Heart left ventricle (tissue), 16 donors: Measurements from ENCODE around the gene SEL1L. TPM values are rescaled to one million over a fixed set of nuclear protein-coding genes. Genes with fewer than 3 reads are reported as not detected.

Experiments used
- ATAC-seq, 4 donors: fragments of 200-7000 bp; cut with Tn5 transposase; one replicate each; pipeline ENCODE4 v1.9.1; 2020 to 2022; ENCODE audit warnings: moderate library complexity in 4 of 4, mild to moderate bottlenecking in 3 of 4, moderate number of reproducible peaks in 1 of 4
- DNase-seq, 5 donors: peaks; one replicate each; pipeline ENCODE4 v3.0.0-alpha.2; 2020
- H3K27ac ChIP-seq, 12 donors: fragments of 200-600 bp; sonication (generic) in 4 of 12; one replicate each; pipeline versions ENCODE4 v1.5.0 to v1.8.0; 2016 to 2022; ENCODE audit warnings: mild to moderate bottlenecking in 2 of 12
- H3K27me3 ChIP-seq, 9 donors: fragments of 200-600 bp; sonication (generic) in 2 of 9; one replicate each; pipeline versions ENCODE4 v1.5.1 to v1.8.0; 2016 to 2022; ENCODE audit warnings: mild to moderate bottlenecking in 3 of 9
- H3K36me3 ChIP-seq, 9 donors: fragments of 200-600 bp; sonication (generic) in 2 of 9; one replicate each; pipeline versions ENCODE4 v1.5.0 to v1.8.0; 2018 to 2022; ENCODE audit warnings: mild to moderate bottlenecking in 2 of 9
- H3K4me1 ChIP-seq, 12 donors: fragments of 200-600 bp; sonication (generic) in 4 of 12; one replicate each; pipeline versions ENCODE4 v1.5.0 to v1.8.0; 2016 to 2022; ENCODE audit warnings: mild to moderate bottlenecking in 3 of 12
- H3K4me3 ChIP-seq, 12 donors: fragments of 200-600 bp; sonication (generic) in 4 of 12; one replicate each; pipeline versions ENCODE4 v1.5.0 to v1.8.0; 2017 to 2022; ENCODE audit warnings: mild to moderate bottlenecking in 9 of 12, moderate library complexity in 4 of 12
- H3K9me3 ChIP-seq, 12 donors: fragments of 200-600 bp; sonication (generic) in 4 of 12; one replicate each; pipeline versions ENCODE4 v1.5.0 to v1.8.0; 2016 to 2022; ENCODE audit warnings: mild to moderate bottlenecking in 1 of 12
- POLR2A ChIP-seq, 2 donors: fragments of 450-650 bp; IDR thresholded peaks; one replicate each; pipeline ENCODE4 v1.6.1; 2017; ENCODE audit warnings: antibody characterized with exemption in 2 of 2, mild to moderate bottlenecking in 2 of 2, moderate library complexity in 2 of 2
- WGBS, 4 donors: extraction: QIAGEN DNeasy Blood & Tissue Kit in 2 of 4; methylation state at CpG; one replicate each; pipeline versions ENCODE4 v1.1.5 to v1.1.7; 2013 to 2018; 5-methylcytosine and 5-hydroxymethylcytosine counted together
- intact Hi-C, 10 donors: fragments of 100-400 bp; cut with DNase I; formaldehyde crosslinking; loops; one replicate each; pipeline versions ENCODE4 v1.11.1 to v1.14.2; 2022
- polyA plus RNA-seq, 2 donors: library from polyadenylated mRNA; stranded (reverse); fragments of 200-250 nt; gene quantifications; one replicate each; pipeline ENCODE4 v1.2.3, GENCODE V29; 2013
- total RNA-seq, 9 donors: library from RNA; depleted of rRNA in 2 of 9; stranded (reverse); fragments of >200 nt in 2 of 9; fragmentation: NEBNext Ultra II Directional in 3 of 9; extraction: Animal tissue kit (Norgen Biotek cat#: 25700) in 3 of 9; gene quantifications; one replicate each; pipeline versions ENCODE4 v1.1.0 to v1.2.4, GENCODE V29; 2016 to 2023
- TF ChIP-seq, protein P1 (sequence below), 12 donors: fragments of 200-600 bp; sonication (generic) in 4 of 12; IDR thresholded peaks; one replicate each; pipeline versions ENCODE4 v1.5.0 to v1.8.0; 2018 to 2022; ENCODE audit warnings: antibody characterized with exemption in 12 of 12, mild to moderate bottlenecking in 5 of 12
- donor health status: ischemic (EF 13 %, LVEDD 7.1; RV severe dilation, severe dysfunction).
- donor health status: healthy with polysubstance abuse.
- donor health status: DM: no; HTN: yes; CAD: no.
- donor health status: DM: no; HTN: no; CAD: no.
- donor health status: ischemic (EF 25% LVEDD 6.9; RV normal size, moderate dysfunction).
- donor health status: ischemic (EF 25% LVEDD 5.7; RV mildly dilated, moderate dysfunction).
- donor health status: healthy.
- donor health status: DM: yes; HTN: yes; CAD: no.
- donor health status: ischemic (EF 35%, LVEDD 5.7; RV mildly dilated, moderate dysfunction).
- donor health status: nonischemic (EF 11% LVEDD 7.7; RV severe dilation, severe dysfunction).
- donor health status: DM: yes; HTN: yes; CAD: no.
- donor health status: PGD.
- donor health status: ischemic (EF 29% LVEDD 5.4; RV normal size, mild dysfunction).
- donor health status: nonischemic (EF 23%, LVEDD 6.1; RV moderate dilation, normal function).

SEL1L gene
- total and polyA plus RNA-seq, 11 donors, result 9.4 to 86.5 (median 57.1) TPM

DNA sequence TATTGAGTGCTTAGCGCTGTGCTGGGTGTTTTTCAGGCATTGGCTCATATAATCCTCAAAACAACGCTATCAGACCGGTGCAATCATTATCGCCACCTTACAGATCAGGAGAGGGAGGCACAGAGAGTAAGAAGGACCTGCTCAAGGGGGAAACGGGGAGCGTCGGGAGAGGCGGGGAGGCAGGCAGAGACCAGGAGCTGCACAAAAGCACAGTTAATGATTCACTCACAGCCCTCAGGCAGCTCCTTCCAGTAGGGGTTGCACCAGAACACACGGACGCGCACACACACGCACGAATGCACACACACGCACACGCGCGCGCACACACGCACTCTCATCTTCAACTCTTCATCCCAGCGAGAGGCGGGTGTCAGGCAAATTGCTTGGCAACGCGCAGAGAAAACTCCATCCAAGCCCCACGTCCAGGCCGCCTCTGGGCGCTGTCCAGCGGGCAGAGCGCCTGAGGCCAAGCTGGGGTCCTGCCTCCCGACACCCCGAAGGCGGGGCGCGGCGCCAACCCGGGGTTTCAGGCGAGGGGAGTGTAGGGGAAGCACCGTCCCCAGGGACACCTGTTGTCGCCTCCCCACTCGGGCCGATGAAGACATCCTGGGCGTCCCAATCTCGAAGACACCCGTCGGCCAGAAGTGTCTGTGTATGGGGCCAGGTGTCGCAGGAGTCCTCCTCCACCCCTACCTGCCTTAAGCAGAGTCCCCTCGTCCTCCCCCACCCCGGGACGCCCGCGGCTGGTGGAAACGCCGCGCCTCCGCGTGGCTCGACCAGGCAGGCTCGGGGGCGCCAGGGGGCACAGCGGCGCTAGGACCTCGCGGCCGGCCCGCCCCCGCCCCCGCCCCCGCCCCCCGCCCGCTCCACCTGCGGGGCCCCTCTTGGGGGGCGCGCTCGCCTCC lies 98.0 kb downstream of the SEL1L start:
- Histone ChIP-seq H3K4me1 (peaks cover 0 to 27% (median 12%) of the 10 kb centered on the region in 12 donors), H3K9me3 (no peaks in the 10 kb centered on the region), H3K4me3 (peak overlapping the region; percentile 39 to 74 (median 60)), H3K36me3 (no peaks in the 10 kb centered on the region), H3K27me3 (peaks cover 5 to 75% (median 26%) of the 10 kb centered on the region in 9 donors), H3K27ac (peak overlapping the region in 8 of 12 donors; percentile 1 to 69 (median 46))
- TF ChIP-seq POLR2A (IDR thresholded peaks at IDR 0.05), result no peak
- TF ChIP-seq, protein P1, sequence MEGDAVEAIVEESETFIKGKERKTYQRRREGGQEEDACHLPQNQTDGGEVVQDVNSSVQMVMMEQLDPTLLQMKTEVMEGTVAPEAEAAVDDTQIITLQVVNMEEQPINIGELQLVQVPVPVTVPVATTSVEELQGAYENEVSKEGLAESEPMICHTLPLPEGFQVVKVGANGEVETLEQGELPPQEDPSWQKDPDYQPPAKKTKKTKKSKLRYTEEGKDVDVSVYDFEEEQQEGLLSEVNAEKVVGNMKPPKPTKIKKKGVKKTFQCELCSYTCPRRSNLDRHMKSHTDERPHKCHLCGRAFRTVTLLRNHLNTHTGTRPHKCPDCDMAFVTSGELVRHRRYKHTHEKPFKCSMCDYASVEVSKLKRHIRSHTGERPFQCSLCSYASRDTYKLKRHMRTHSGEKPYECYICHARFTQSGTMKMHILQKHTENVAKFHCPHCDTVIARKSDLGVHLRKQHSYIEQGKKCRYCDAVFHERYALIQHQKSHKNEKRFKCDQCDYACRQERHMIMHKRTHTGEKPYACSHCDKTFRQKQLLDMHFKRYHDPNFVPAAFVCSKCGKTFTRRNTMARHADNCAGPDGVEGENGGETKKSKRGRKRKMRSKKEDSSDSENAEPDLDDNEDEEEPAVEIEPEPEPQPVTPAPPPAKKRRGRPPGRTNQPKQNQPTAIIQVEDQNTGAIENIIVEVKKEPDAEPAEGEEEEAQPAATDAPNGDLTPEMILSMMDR (IDR thresholded peaks at IDR 0.05), result no peak
- intact Hi-C loops, result no loop called here
- peak; percentile 42 to 70 (median 44) for DNase-seq
- 1 to 5% (median 2%) methylated on average over 8 to 73 of the region's 73 CpGs for WGBS, 4 donors
- peak in 3 of 4 donors; percentile 43 to 59 (median 52) for ATAC-seq

DNA sequence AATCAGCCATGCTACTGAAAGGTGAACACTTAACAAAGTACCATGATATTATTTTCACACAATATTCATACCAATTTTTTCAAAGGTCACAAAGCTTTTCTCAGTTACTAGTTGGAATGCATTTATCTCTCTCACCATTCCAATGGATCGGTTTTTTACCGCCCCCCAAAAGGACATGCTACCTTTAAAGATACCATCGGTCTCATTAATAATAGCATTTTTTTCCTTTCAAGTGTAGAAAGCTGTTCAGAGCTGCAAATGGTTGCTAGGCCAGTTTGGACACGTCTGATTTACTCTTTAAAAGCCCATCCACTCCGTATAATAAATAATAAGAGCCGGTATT lies 98.6 kb downstream of the SEL1L start:
- WGBS, 4 donors, result 8 to 15% (median 10%) methylated on average over 6 of the region's 6 CpGs
- DNase-seq (no peak), ATAC-seq (no peak)
- H3K27me3 ChIP-seq, result peaks cover 5 to 74% (median 26%) of the 10 kb centered on the region in 9 donors
- TF ChIP-seq, protein P1 (IDR thresholded peaks at IDR 0.05), result no peak
- TF ChIP-seq POLR2A (IDR thresholded peaks at IDR 0.05), result no peak
- intact Hi-C loops, result no loop called here
- no peaks in the 10 kb centered on the region for H3K9me3 ChIP-seq
- H3K4me1 ChIP-seq, result peaks cover 0 to 33% (median 12%) of the 10 kb centered on the region in 12 donors
- H3K27ac ChIP-seq, result peak overlapping the region in 3 of 12 donors; percentile 43 to 69 (median 67)
- H3K36me3 ChIP-seq, result no peaks in the 10 kb centered on the region
- H3K4me3 ChIP-seq, result peak overlapping the region in 10 of 12 donors; percentile 44 to 74 (median 61)

DNA sequence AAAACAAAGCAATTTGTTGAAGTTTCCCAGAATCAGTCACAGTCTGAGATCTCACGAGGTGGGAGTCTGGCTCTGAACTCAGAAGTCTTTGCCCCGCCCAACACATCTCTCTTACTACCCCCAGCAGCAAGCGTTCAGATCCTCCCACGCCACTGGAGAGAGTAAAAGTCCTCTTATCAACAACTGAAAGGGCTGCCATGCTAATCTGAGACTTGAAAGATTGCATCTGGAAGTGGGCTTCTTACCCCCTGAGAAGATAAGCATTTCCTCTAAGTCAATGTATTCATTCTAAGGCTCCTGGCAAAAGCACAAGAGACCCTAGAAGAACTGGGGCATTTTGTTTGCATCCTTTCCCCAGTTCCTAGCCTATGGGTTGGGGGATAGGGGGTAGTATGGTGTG lies 99.4 kb downstream of the SEL1L start:
- intact Hi-C loops, result no loop called here
- no peak for DNase-seq
- peak overlapping the region in 1 of 12 donors; percentile 62 for H3K4me3 ChIP-seq
- no peaks in the 10 kb centered on the region for H3K9me3 ChIP-seq
- H3K36me3 ChIP-seq, result no peaks in the 10 kb centered on the region
- TF ChIP-seq, protein P1 (IDR thresholded peaks at IDR 0.05), result no peak
- TF ChIP-seq POLR2A (IDR thresholded peaks at IDR 0.05), result no peak
- no peak overlapping the region for H3K27ac ChIP-seq
- no peak for ATAC-seq
- WGBS, 4 donors, result 26 to 39% (median 31%) methylated on average over 4 of the region's 4 CpGs
- H3K4me1 ChIP-seq, result peaks cover 0 to 36% (median 12%) of the 10 kb centered on the region in 12 donors
- peaks cover 5 to 81% (median 26%) of the 10 kb centered on the region in 9 donors for H3K27me3 ChIP-seq

DNA sequence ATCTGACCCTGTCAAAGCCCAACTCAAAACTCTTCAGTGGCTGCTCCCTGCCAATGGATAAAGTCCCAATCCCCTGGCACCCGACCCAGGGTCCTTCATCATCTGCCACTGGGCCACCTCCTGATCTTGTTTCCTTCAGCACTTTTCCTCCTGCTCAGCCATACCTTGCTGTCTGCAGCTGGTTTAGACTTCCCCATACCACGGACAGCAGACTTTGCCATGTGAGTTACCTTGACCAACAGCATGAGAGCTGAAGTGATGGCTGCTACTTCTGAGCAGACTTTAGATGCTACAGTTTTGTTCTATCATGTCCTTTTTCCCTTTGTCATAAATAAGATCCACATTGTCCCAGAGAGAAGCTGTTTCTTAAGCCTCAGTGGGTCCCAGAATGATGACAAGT lies 100.3 kb downstream of the SEL1L start:
- Histone ChIP-seq H3K27ac (no peak overlapping the region), H3K36me3 (no peaks in the 10 kb centered on the region), H3K9me3 (no peaks in the 10 kb centered on the region), H3K4me1 (peaks cover 0 to 36% (median 12%) of the 10 kb centered on the region in 12 donors), H3K27me3 (peaks cover 5 to 78% (median 27%) of the 10 kb centered on the region in 9 donors), H3K4me3 (no peak overlapping the region)
- 55 to 77% (median 64%) methylated on average over 2 of the region's 2 CpGs for WGBS, 4 donors
- TF ChIP-seq, protein P1 (IDR thresholded peaks at IDR 0.05), result no peak
- no peak for TF ChIP-seq POLR2A (IDR thresholded peaks at IDR 0.05)
- ATAC-seq (no peak), DNase-seq (no peak)
- intact Hi-C loops, result no loop called here
